Hair follicle dermal papilla cell (primary cell): Measurements from ENCODE around the gene GCGR. TPM values are rescaled to one million over a fixed set of nuclear protein-coding genes. Genes with fewer than 3 reads are reported as not detected.

Experiments used
- total RNA-seq: library from RNA; depleted of rRNA; stranded (reverse); fragments of >200 nt; gene quantifications from 2 replicates; pipeline ENCODE4 v1.2.3, GENCODE V29; 2012

Gene GCGR
- not detected in 2 replicates for total RNA-seq

GRCh38 chr17:81803728-81804558 lies at the start of gene GCGR:
Gene GCGR (plus strand): TSS chr17:81804150. CDS start chr17:81809019, 4,869 bp downstream.

GRCh38 chr17:81833160-81833920 lies 29.4 kb downstream of the GCGR start, which contains the start of gene MCRIP1:
Gene MCRIP1 (minus strand): TSS chr17:81833291. CDS start chr17:81824506, 8,785 bp downstream.

GRCh38 chr17:81834831-81835267 lies 30.9 kb downstream of the GCGR start, which contains the start of gene PPP1R27:
Gene PPP1R27 (minus strand): TSS chr17:81835050. CDS start chr17:81834953, 97 bp downstream.

GRCh38 chr17:81859906-81860755 lies 56.2 kb downstream of the GCGR start, which contains the start of gene P4HB:
Gene P4HB (minus strand): TSS chr17:81860535. CDS start chr17:81860471, 64 bp downstream.

Other genes starting within 250 kb of the GCGR start
- gene NPLOC4, start 167.0 kb upstream of the GCGR start, total RNA-seq = 80.4 and 97.5 TPM in 2 replicates
- 1.9 TPM in 2 replicates for gene TSPAN10, start 167.0 kb upstream of the GCGR start, total RNA-seq
- not detected in 2 replicates for gene PDE6G, start 147.6 kb upstream of the GCGR start, total RNA-seq
- gene OXLD1, start 137.5 kb upstream of the GCGR start, total RNA-seq = 19.8 and 25.6 TPM in 2 replicates
- 4.9 and 6.8 TPM in 2 replicates for gene CCDC137, start 137.4 kb upstream of the GCGR start, total RNA-seq
- 28.9 and 35.6 TPM in 2 replicates for gene ARL16, start 120.4 kb upstream of the GCGR start, total RNA-seq
- 107 and 114 TPM in 2 replicates for gene HGS, start 120.1 kb upstream of the GCGR start, total RNA-seq
- 10.1 and 12.3 TPM in 2 replicates for gene MRPL12, start 100.8 kb upstream of the GCGR start, total RNA-seq
- 5.6 and 9.4 TPM in 2 replicates for gene SLC25A10, start 91.9 kb upstream of the GCGR start, total RNA-seq
- gene MCRIP1, start 29.1 kb downstream of the GCGR start, total RNA-seq = 88.6 and 90.3 TPM in 2 replicates
- not detected in 2 replicates for gene PPP1R27, start 30.9 kb downstream of the GCGR start, total RNA-seq
- gene P4HB, start 56.4 kb downstream of the GCGR start, total RNA-seq = 1,150 and 1,536 TPM in 2 replicates
- gene ARHGDIA, start 67.2 kb downstream of the GCGR start, total RNA-seq = 181 and 187 TPM in 2 replicates
- gene ALYREF, start 87.4 kb downstream of the GCGR start, total RNA-seq = 54.5 and 57.2 TPM in 2 replicates
- 67.8 and 93.4 TPM in 2 replicates for gene ANAPC11, start 87.6 kb downstream of the GCGR start, total RNA-seq
- 0.49 and 1.3 TPM in 2 replicates for gene NPB, start 98.1 kb downstream of the GCGR start, total RNA-seq
- gene PCYT2, start 107.2 kb downstream of the GCGR start, total RNA-seq = 75.6 and 91.4 TPM in 2 replicates
- gene SIRT7, start 114.0 kb downstream of the GCGR start, total RNA-seq = 17.5 and 27.3 TPM in 2 replicates
- 27.2 and 33.3 TPM in 2 replicates for gene MAFG, start 123.6 kb downstream of the GCGR start, total RNA-seq
- gene PYCR1, start 133.2 kb downstream of the GCGR start, total RNA-seq = 130 and 146 TPM in 2 replicates
- gene MYADML2, start 143.1 kb downstream of the GCGR start, total RNA-seq = not detected in 2 replicates
- not detected in 2 replicates for gene NOTUM, start 157.0 kb downstream of the GCGR start, total RNA-seq
- gene ASPSCR1, start 173.5 kb downstream of the GCGR start, total RNA-seq = 32.3 and 33.8 TPM in 2 replicates
- gene CENPX, start 218.7 kb downstream of the GCGR start, total RNA-seq = 13.5 and 14.9 TPM in 2 replicates
- 9.2 and 10.4 TPM in 2 replicates for gene LRRC45, start 219.2 kb downstream of the GCGR start, total RNA-seq
- gene RAC3, start 227.5 kb downstream of the GCGR start, total RNA-seq = 5.0 and 5.5 TPM in 2 replicates
- 29.9 and 35.8 TPM in 2 replicates for gene DCXR, start 233.5 kb downstream of the GCGR start, total RNA-seq
- 56.5 and 59.9 TPM in 2 replicates for gene RFNG, start 247.7 kb downstream of the GCGR start, total RNA-seq
- gene GPS1, start 247.7 kb downstream of the GCGR start, total RNA-seq = 95.2 and 105 TPM in 2 replicates